Spleen (tissue), 11 donors: Measurements from ENCODE around the gene NOD1. TPM values are rescaled to one million over a fixed set of nuclear protein-coding genes. Genes with fewer than 3 reads are reported as not detected.

Source experiments
- DNase-seq: peaks from one replicate; pipeline ENCODE4 v3.0.0-alpha.2; 2020
- H3K27ac ChIP-seq, 8 donors: fragments of 200-600 bp; sonication (generic) in 7 of 8; 1 replicate in 4 of 8; 2 replicates in 4 of 8; pipeline versions ENCODE4 v1.5.0 to v1.8.0; 2016 to 2021; ENCODE audit warnings: inconsistent platforms in 4 of 8, mild to moderate bottlenecking in 4 of 8, moderate library complexity in 1 of 8
- H3K27me3 ChIP-seq, 7 donors: fragments of 200-600 bp; sonication (generic) in 6 of 7; replicated peaks in 1 of 7; 1 replicate in 4 of 7; 2 replicates in 3 of 7; pipeline versions ENCODE4 v1.5.0 to v1.8.0; 2016 to 2021; ENCODE audit warnings: inconsistent platforms in 3 of 7, mild to moderate bottlenecking in 1 of 7
- H3K36me3 ChIP-seq, 6 donors: fragments of 200-600 bp; sonication (generic) in 5 of 6; 1 replicate in 4 of 6; 2 replicates in 2 of 6; pipeline versions ENCODE4 v1.5.0 to v1.8.0; 2016 to 2021; ENCODE audit warnings: inconsistent platforms in 2 of 6
- H3K4me1 ChIP-seq, 6 donors: fragments of 200-600 bp; sonication (generic) in 5 of 6; 1 replicate in 3 of 6; 2 replicates in 3 of 6; pipeline versions ENCODE4 v1.5.0 to v1.8.0; 2016 to 2021; ENCODE audit warnings: inconsistent platforms in 3 of 6
- H3K4me3 ChIP-seq, 8 donors: fragments of 200-600 bp; sonication (generic) in 7 of 8; 1 replicate in 4 of 8; 2 replicates in 4 of 8; pipeline versions ENCODE4 v1.5.0 to v1.8.0; 2016 to 2021; ENCODE audit warnings: inconsistent platforms in 4 of 8, mild to moderate bottlenecking in 4 of 8, moderate library complexity in 2 of 8
- H3K9me3 ChIP-seq, 8 donors: fragments of 200-600 bp; sonication (generic) in 7 of 8; 1 replicate in 4 of 8; 2 replicates in 4 of 8; pipeline versions ENCODE4 v1.5.0 to v1.8.0; 2016 to 2021; ENCODE audit warnings: inconsistent platforms in 4 of 8
- POLR2A ChIP-seq, 3 donors: fragments of 450-650 bp; IDR thresholded peaks; one replicate each; pipeline ENCODE4 v1.5.1; 2017; ENCODE audit warnings: antibody characterized with exemption in 3 of 3, mild to moderate bottlenecking in 1 of 3
- POLR2AphosphoS5 ChIP-seq, 3 donors: sonication (generic); formaldehyde crosslinking; IDR thresholded peaks; one replicate each; pipeline ENCODE4 v1.5.1; 2017; ENCODE audit warnings: antibody characterized with exemption in 3 of 3
- WGBS, 5 donors: extraction: QIAGEN DNeasy Blood & Tissue Kit in 3 of 5; methylation state at CpG; one replicate each; pipeline versions ENCODE4 v1.1.5 to v1.1.7; 2013 to 2018; 5-methylcytosine and 5-hydroxymethylcytosine counted together
- intact Hi-C: fragments of 100-400 bp; cut with DNase I; formaldehyde crosslinking; loops from one replicate; pipeline ENCODE4 v1.15.0; 2023; ENCODE audit warnings: low total_unique reads
- polyA plus RNA-seq, 3 donors: library from polyadenylated mRNA; stranded (reverse); fragments of 200-250 nt; gene quantifications; one replicate each; pipeline ENCODE4 v1.2.1, GENCODE V29; 2013
- total RNA-seq, 7 donors: library from RNA; depleted of rRNA in 3 of 7; stranded (reverse); fragments of >200 nt in 3 of 7; fragmentation: NEBNext Ultra II Directional in 4 of 7; extraction: Animal tissue kit (Norgen Biotek cat#: 25700) in 4 of 7; gene quantifications; one replicate each; pipeline versions ENCODE4 v1.1.0 to v1.2.1, GENCODE V29; 2016 to 2021
- TF ChIP-seq, protein P1 (sequence below), 11 experiments: fragments of 200-600 bp in 7 of 11; fragments of 450-650 bp in 4 of 11; sonication (generic) in 4 of 11; IDR thresholded peaks in 8 of 11; conservative IDR thresholded peaks in 3 of 11; 1 replicate in 7 of 11; 2 replicates in 4 of 11; pipeline versions ENCODE4 v1.4.0 to v1.8.0; 2016 to 2021; ENCODE audit warnings: antibody characterized with exemption in 11 of 11, inconsistent platforms in 4 of 11, mild to moderate bottlenecking in 1 of 11
- donor health status: healthy with polysubstance abuse.
- donor health status: DM: no; HTN: no; CAD: no; lungs with moderate emphysema.
- donor health status: DM: no; HTN: no; CAD: no.
- donor health status: Bipolar disorder and iron deficiency.
- donor health status: healthy.
- donor health status: DM: no; HTN: no; CAD: no.
- donor health status: DM: yes; HTN: yes; CAD: no.

Gene NOD1
- total and polyA plus RNA-seq, 10 donors: 11.0 to 40.8 (median 33.5) TPM

DNA sequence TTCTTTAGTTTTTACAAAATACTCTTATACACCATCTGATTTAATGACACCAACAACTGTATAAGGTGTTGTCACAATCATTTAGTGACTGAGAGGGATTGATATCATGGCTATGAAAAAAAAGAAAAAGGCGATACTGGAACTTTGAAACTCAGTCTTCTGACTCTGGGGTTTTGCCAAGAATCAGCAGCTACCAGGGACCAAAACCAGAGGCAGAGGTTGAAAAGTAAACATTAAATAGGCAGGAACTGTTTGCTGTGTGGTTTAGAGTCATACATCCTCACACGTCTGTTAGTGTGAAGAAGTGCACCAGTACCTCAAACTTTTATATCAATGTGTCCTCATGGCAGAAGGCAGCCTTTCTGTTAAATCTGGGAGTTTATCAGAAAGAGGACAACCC, 46.0 kb upstream of the NOD1 start:
- intact Hi-C loops: no loop called here
- Histone ChIP-seq H3K9me3 (no peaks in the 10 kb centered on the region), H3K4me1 (peaks cover 0 to 12% (median 5%) of the 10 kb centered on the region in 6 donors), H3K36me3 (peaks cover 0 to 7% (median 0%) of the 10 kb centered on the region in 6 donors), H3K27me3 (no peaks in the 10 kb centered on the region), H3K27ac (no peak overlapping the region), H3K4me3 (no peak overlapping the region)
- 76 to 93% (median 78%) methylated on average over 2 of the region's 2 CpGs for WGBS, 5 donors
- DNase-seq: no peak
- TF ChIP-seq POLR2AphosphoS5 (IDR thresholded peaks at IDR 0.05) (no peak), POLR2A (IDR thresholded peaks at IDR 0.05) (no peak)
- TF ChIP-seq, protein P1, sequence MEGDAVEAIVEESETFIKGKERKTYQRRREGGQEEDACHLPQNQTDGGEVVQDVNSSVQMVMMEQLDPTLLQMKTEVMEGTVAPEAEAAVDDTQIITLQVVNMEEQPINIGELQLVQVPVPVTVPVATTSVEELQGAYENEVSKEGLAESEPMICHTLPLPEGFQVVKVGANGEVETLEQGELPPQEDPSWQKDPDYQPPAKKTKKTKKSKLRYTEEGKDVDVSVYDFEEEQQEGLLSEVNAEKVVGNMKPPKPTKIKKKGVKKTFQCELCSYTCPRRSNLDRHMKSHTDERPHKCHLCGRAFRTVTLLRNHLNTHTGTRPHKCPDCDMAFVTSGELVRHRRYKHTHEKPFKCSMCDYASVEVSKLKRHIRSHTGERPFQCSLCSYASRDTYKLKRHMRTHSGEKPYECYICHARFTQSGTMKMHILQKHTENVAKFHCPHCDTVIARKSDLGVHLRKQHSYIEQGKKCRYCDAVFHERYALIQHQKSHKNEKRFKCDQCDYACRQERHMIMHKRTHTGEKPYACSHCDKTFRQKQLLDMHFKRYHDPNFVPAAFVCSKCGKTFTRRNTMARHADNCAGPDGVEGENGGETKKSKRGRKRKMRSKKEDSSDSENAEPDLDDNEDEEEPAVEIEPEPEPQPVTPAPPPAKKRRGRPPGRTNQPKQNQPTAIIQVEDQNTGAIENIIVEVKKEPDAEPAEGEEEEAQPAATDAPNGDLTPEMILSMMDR (IDR thresholded peaks at IDR 0.05 in 8 of 11, conservative IDR thresholded peaks at IDR 0.05 in 3 of 11): no peak

DNA sequence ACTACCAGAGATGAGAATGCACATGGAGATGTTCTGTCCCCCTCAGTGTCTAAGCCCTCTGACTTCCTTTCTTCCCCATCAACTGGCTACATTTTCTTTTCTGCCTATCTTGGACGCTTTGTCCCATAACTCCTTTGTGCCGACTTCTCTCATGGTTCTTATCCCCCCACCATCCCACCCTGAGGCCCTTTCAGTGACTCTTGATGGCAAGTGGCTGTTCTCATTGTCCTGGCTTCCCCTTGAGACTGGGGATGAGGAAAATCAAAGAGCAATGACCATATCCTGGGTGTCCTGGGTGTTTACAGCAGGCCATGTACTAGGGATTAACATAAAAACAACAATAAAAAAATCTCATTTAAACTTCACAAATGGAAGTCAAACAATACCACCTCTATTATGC, 44.9 kb upstream of the NOD1 start:
- intact Hi-C loops: no loop called here
- Histone ChIP-seq H3K27me3 (no peaks in the 10 kb centered on the region), H3K9me3 (no peaks in the 10 kb centered on the region), H3K4me3 (no peak overlapping the region), H3K27ac (no peak overlapping the region), H3K4me1 (peaks cover 0 to 12% (median 5%) of the 10 kb centered on the region in 6 donors), H3K36me3 (peaks cover 0 to 7% (median 0%) of the 10 kb centered on the region in 6 donors)
- 90 to 98% (median 93%) methylated on average over 2 of the region's 2 CpGs for WGBS, 5 donors
- no peak for DNase-seq
- TF ChIP-seq POLR2A (IDR thresholded peaks at IDR 0.05): no peak
- TF ChIP-seq, protein P1 (IDR thresholded peaks at IDR 0.05 in 8 of 11, conservative IDR thresholded peaks at IDR 0.05 in 3 of 11): no peak
- TF ChIP-seq POLR2AphosphoS5 (IDR thresholded peaks at IDR 0.05): no peak

GRCh38 chr7:30522159-30522558, 43.6 kb upstream of the NOD1 start:
- no peaks in the 10 kb centered on the region for H3K27me3 ChIP-seq
- H3K27ac ChIP-seq: no peak overlapping the region
- H3K9me3 ChIP-seq: no peaks in the 10 kb centered on the region
- DNase-seq: no peak
- WGBS, 5 donors: 95 to 98% (median 96%) methylated on average over 3 of the region's 3 CpGs
- intact Hi-C loops: no loop called here
- peaks cover 0 to 7% (median 0%) of the 10 kb centered on the region in 6 donors for H3K36me3 ChIP-seq
- no peak overlapping the region for H3K4me3 ChIP-seq
- no peak for TF ChIP-seq POLR2AphosphoS5 (IDR thresholded peaks at IDR 0.05)
- peaks cover 0 to 12% (median 5%) of the 10 kb centered on the region in 6 donors for H3K4me1 ChIP-seq

DNA sequence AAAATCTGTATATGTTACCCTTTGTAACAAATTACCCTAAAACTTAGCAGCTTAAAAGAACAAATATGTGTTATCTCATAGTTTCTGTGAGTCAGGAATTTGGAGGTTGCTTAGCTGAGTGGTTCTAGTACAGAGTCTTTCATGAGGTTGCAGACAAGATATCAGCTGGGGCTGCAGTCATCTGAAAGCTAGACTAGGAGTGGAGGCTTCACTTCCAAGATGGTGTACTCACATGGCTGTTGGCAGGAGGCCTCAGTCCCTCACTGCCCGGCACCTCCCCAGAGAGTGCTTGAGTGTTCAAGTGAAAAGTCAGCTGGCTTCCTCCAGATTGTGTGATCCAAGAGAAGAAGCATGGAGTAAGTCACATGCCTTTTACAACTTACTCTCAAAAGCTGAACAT, 42.9 kb upstream of the NOD1 start:
- 67 to 93% (median 84%) methylated on average over 1 of the region's 1 CpG for WGBS, 5 donors
- H3K4me1 ChIP-seq: peaks cover 0 to 12% (median 5%) of the 10 kb centered on the region in 6 donors
- no peak overlapping the region for H3K4me3 ChIP-seq
- TF ChIP-seq POLR2A (IDR thresholded peaks at IDR 0.05) (no peak), POLR2AphosphoS5 (IDR thresholded peaks at IDR 0.05) (no peak)
- TF ChIP-seq, protein P1 (IDR thresholded peaks at IDR 0.05 in 8 of 11, conservative IDR thresholded peaks at IDR 0.05 in 3 of 11): no peak
- no peaks in the 10 kb centered on the region for H3K9me3 ChIP-seq
- H3K36me3 ChIP-seq: peaks cover 0 to 7% (median 0%) of the 10 kb centered on the region in 6 donors
- intact Hi-C loops: no loop called here
- DNase-seq: no peak
- no peaks in the 10 kb centered on the region for H3K27me3 ChIP-seq
- H3K27ac ChIP-seq: peak overlapping the region in 1 of 8 donors; percentile 13

DNA sequence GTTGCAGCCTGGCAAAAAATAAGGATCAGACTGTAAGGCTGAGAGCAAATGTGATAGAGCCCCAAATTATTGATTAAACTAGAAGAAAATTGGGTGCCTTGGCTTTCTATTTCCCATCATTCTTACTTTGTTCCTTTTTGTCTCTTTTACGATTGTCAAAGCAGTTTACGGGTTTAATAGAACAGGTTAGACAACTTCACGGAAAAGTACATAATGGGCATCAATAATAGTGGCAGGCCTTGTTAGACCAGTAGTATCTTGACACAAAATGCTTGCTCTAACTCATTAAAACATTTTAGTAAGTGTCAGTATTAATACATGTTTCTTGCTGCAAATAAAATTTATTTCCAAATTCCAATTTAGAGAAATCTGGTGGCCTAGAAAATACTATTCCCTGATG, 40.5 kb upstream of the NOD1 start:
- H3K36me3 ChIP-seq: peaks cover 0 to 7% (median 0%) of the 10 kb centered on the region in 6 donors
- H3K4me1 ChIP-seq: peaks cover 0 to 12% (median 5%) of the 10 kb centered on the region in 6 donors
- intact Hi-C loops: no loop called here
- TF ChIP-seq POLR2AphosphoS5 (IDR thresholded peaks at IDR 0.05) (no peak), POLR2A (IDR thresholded peaks at IDR 0.05) (no peak)
- TF ChIP-seq, protein P1 (IDR thresholded peaks at IDR 0.05 in 8 of 11, conservative IDR thresholded peaks at IDR 0.05 in 3 of 11): no peak
- no peaks in the 10 kb centered on the region for H3K27me3 ChIP-seq
- no peaks in the 10 kb centered on the region for H3K9me3 ChIP-seq
- 94 to 100% (median 97%) methylated on average over 3 of the region's 3 CpGs for WGBS, 5 donors
- DNase-seq: no peak
- H3K4me3 ChIP-seq: no peak overlapping the region
- H3K27ac ChIP-seq: no peak overlapping the region
